Skeletal muscle satellite cell (primary cell): ENCODE measurements around the gene PACRG.

Source experiments
- H3K27me3 ChIP-seq: 2 replicates; pipeline ENCODE4 v1.7.0; 2013; ENCODE audit warnings: low read length; ENCODE audit not compliant: control insufficient read depth, insufficient read depth
- H3K36me3 ChIP-seq: 2 replicates; pipeline ENCODE4 v1.7.0; 2013; ENCODE audit warnings: mild to moderate bottlenecking, control low read depth, low read length; ENCODE audit not compliant: insufficient read depth
- H3K4me1 ChIP-seq: 2 replicates; pipeline ENCODE4 v1.7.0; 2013; ENCODE audit warnings: low read length; ENCODE audit not compliant: control insufficient read depth, insufficient read depth
- H3K4me2 ChIP-seq: 2 replicates; pipeline ENCODE4 v1.7.0; 2013; ENCODE audit warnings: mild to moderate bottlenecking, low read length
- H3K4me3 ChIP-seq: 2 replicates; pipeline ENCODE4 v1.7.0; 2013; ENCODE audit warnings: low read length
- H3K9ac ChIP-seq: 2 replicates; pipeline ENCODE4 v1.7.0; 2013; ENCODE audit warnings: mild to moderate bottlenecking, low read depth, low read length, moderate library complexity
- H3K9me3 ChIP-seq: replicated peaks from 2 replicates; pipeline ENCODE4 v1.7.0; 2013; ENCODE audit warnings: mild to moderate bottlenecking, control low read depth, low read length

PACRG gene

GRCh38 chr6:163062790-163063189 is 335.0 kb downstream of the PACRG start:
- no peak overlapping the region for H3K4me2 ChIP-seq
- H3K27me3 ChIP-seq = no peaks in the 10 kb centered on the region
- no peak overlapping the region for H3K4me3 ChIP-seq
- no peaks in the 10 kb centered on the region for H3K9me3 ChIP-seq
- H3K9ac ChIP-seq = no peak overlapping the region
- H3K36me3 ChIP-seq = no peaks in the 10 kb centered on the region
- H3K4me1 ChIP-seq = no peaks in the 10 kb centered on the region

- Histone ChIP-seq H3K9me3 (no peaks in the 10 kb centered on the region), H3K4me2 (no peak overlapping the region), H3K27me3 (no peaks in the 10 kb centered on the region), H3K9ac (no peak overlapping the region), H3K4me3 (no peak overlapping the region), H3K36me3 (no peaks in the 10 kb centered on the region), H3K4me1 (no peaks in the 10 kb centered on the region)
Observed at GRCh38 chr6:163063561-163063960, 335.8 kb downstream of the PACRG start.

GRCh38 chr6:163064397-163064796 is 336.6 kb downstream of the PACRG start:
- Histone ChIP-seq H3K4me1 (no peaks in the 10 kb centered on the region), H3K4me2 (no peak overlapping the region), H3K9me3 (no peaks in the 10 kb centered on the region), H3K27me3 (no peaks in the 10 kb centered on the region), H3K36me3 (no peaks in the 10 kb centered on the region), H3K9ac (no peak overlapping the region), H3K4me3 (no peak overlapping the region)

GRCh38 chr6:163066200-163066599 is 338.4 kb downstream of the PACRG start:
- no peak overlapping the region for H3K9ac ChIP-seq
- H3K4me1 ChIP-seq = no peaks in the 10 kb centered on the region
- H3K27me3 ChIP-seq = no peaks in the 10 kb centered on the region
- H3K36me3 ChIP-seq = no peaks in the 10 kb centered on the region
- no peak overlapping the region for H3K4me2 ChIP-seq
- no peak overlapping the region for H3K4me3 ChIP-seq
- no peaks in the 10 kb centered on the region for H3K9me3 ChIP-seq

- H3K9me3 ChIP-seq = no peaks in the 10 kb centered on the region
- no peak overlapping the region for H3K9ac ChIP-seq
Observed at GRCh38 chr6:163077134-163077533, 349.4 kb downstream of the PACRG start.

GRCh38 chr6:163078712-163079111 is 350.9 kb downstream of the PACRG start:
- H3K9ac ChIP-seq = no peak overlapping the region
- H3K4me1 ChIP-seq = no peaks in the 10 kb centered on the region
- no peak overlapping the region for H3K4me2 ChIP-seq
- no peaks in the 10 kb centered on the region for H3K27me3 ChIP-seq
- H3K36me3 ChIP-seq = no peaks in the 10 kb centered on the region
- H3K9me3 ChIP-seq = no peaks in the 10 kb centered on the region
- H3K4me3 ChIP-seq = no peak overlapping the region

More at GRCh38 chr6:163077134-163077533, 349.4 kb downstream of the PACRG start:
- H3K4me1 ChIP-seq = no peaks in the 10 kb centered on the region
- H3K36me3 ChIP-seq = no peaks in the 10 kb centered on the region
- H3K4me3 ChIP-seq = no peak overlapping the region
- no peak overlapping the region for H3K4me2 ChIP-seq
- no peaks in the 10 kb centered on the region for H3K27me3 ChIP-seq

GRCh38 chr6:163080228-163080627 is 352.5 kb downstream of the PACRG start:
- Histone ChIP-seq H3K4me2 (no peak overlapping the region), H3K27me3 (no peaks in the 10 kb centered on the region), H3K4me3 (no peak overlapping the region), H3K4me1 (no peaks in the 10 kb centered on the region), H3K9me3 (no peaks in the 10 kb centered on the region), H3K9ac (no peak overlapping the region), H3K36me3 (no peaks in the 10 kb centered on the region)

- Histone ChIP-seq H3K4me3 (no peak overlapping the region), H3K9ac (no peak overlapping the region), H3K36me3 (no peaks in the 10 kb centered on the region), H3K4me2 (no peak overlapping the region), H3K27me3 (no peaks in the 10 kb centered on the region), H3K4me1 (no peaks in the 10 kb centered on the region), H3K9me3 (no peaks in the 10 kb centered on the region)
Observed at GRCh38 chr6:163083141-163083540, 355.4 kb downstream of the PACRG start.

- Histone ChIP-seq H3K4me3 (no peak overlapping the region), H3K9ac (no peak overlapping the region), H3K36me3 (no peaks in the 10 kb centered on the region), H3K9me3 (no peaks in the 10 kb centered on the region), H3K27me3 (no peaks in the 10 kb centered on the region), H3K4me2 (no peak overlapping the region), H3K4me1 (no peaks in the 10 kb centered on the region)
Observed at GRCh38 chr6:163085426-163085825, 357.7 kb downstream of the PACRG start.

- Histone ChIP-seq H3K9ac (no peak overlapping the region), H3K9me3 (no peaks in the 10 kb centered on the region), H3K27me3 (no peaks in the 10 kb centered on the region)
Observed at GRCh38 chr6:163085861-163086623, 358.3 kb downstream of the PACRG start.

GRCh38 chr6:163086624-163086920 is 358.8 kb downstream of the PACRG start:
- no peaks in the 10 kb centered on the region for H3K36me3 ChIP-seq
- no peak overlapping the region for H3K4me2 ChIP-seq
- no peak overlapping the region for H3K4me3 ChIP-seq
- no peaks in the 10 kb centered on the region for H3K4me1 ChIP-seq
- H3K9ac ChIP-seq = no peak overlapping the region
- H3K9me3 ChIP-seq = no peaks in the 10 kb centered on the region
- no peaks in the 10 kb centered on the region for H3K27me3 ChIP-seq

More at GRCh38 chr6:163085861-163086623, 358.3 kb downstream of the PACRG start:
- Histone ChIP-seq H3K4me3 (no peak overlapping the region), H3K4me1 (no peaks in the 10 kb centered on the region), H3K36me3 (no peaks in the 10 kb centered on the region), H3K4me2 (no peak overlapping the region)

- Histone ChIP-seq H3K4me1 (no peaks in the 10 kb centered on the region), H3K9ac (no peak overlapping the region), H3K9me3 (no peaks in the 10 kb centered on the region), H3K4me3 (no peak overlapping the region), H3K27me3 (no peaks in the 10 kb centered on the region), H3K4me2 (no peak overlapping the region), H3K36me3 (no peaks in the 10 kb centered on the region)
Observed at GRCh38 chr6:163087981-163088380, 360.2 kb downstream of the PACRG start.
